ENCODE data around the gene TMEM11.
"Not testable (repeated sequence)": the region's sequence is repeated elsewhere in the genome, so short reads cannot be mapped to it uniquely, and the experiment has no call there.

Gene TMEM11

GRCh38 chr17:21231533-21231932, 17.6 kb upstream of the TMEM11 start:
- TF ChIP-seq, protein P1, sequence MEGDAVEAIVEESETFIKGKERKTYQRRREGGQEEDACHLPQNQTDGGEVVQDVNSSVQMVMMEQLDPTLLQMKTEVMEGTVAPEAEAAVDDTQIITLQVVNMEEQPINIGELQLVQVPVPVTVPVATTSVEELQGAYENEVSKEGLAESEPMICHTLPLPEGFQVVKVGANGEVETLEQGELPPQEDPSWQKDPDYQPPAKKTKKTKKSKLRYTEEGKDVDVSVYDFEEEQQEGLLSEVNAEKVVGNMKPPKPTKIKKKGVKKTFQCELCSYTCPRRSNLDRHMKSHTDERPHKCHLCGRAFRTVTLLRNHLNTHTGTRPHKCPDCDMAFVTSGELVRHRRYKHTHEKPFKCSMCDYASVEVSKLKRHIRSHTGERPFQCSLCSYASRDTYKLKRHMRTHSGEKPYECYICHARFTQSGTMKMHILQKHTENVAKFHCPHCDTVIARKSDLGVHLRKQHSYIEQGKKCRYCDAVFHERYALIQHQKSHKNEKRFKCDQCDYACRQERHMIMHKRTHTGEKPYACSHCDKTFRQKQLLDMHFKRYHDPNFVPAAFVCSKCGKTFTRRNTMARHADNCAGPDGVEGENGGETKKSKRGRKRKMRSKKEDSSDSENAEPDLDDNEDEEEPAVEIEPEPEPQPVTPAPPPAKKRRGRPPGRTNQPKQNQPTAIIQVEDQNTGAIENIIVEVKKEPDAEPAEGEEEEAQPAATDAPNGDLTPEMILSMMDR (IDR thresholded peaks at IDR 0.05; ENCODE audit: extremely low read depth, missing control alignments), result no peak

DNA sequence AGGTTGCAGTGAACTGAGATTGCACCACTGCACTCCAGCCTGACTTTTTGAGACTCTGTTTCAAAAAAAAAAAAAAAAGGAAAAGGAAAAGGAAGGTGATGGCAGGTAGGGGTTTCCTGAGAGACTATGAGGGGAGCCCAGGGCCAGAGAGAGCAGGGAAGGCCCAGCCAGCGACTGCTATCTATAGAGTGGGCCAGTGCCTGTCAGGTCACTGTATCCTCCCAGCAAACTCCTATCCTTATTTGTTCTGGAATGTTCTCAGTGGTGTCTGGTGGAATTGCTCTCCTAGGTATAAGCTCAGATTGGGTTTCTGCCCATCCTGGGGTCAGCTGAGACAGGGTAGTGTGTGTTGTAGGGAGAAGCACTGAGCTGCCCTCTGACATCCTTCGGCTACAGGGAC, 14.9 kb upstream of the TMEM11 start:
- TF ChIP-seq, protein P1 (IDR thresholded peaks at IDR 0.05; ENCODE audit: extremely low read depth, missing control alignments), result no peak
- no peak for DNase-seq (ENCODE audit: low spot score)

More at GRCh38 chr17:21231533-21231932, 17.6 kb upstream of the TMEM11 start:
- no peak for DNase-seq (ENCODE audit: low spot score)

DNA sequence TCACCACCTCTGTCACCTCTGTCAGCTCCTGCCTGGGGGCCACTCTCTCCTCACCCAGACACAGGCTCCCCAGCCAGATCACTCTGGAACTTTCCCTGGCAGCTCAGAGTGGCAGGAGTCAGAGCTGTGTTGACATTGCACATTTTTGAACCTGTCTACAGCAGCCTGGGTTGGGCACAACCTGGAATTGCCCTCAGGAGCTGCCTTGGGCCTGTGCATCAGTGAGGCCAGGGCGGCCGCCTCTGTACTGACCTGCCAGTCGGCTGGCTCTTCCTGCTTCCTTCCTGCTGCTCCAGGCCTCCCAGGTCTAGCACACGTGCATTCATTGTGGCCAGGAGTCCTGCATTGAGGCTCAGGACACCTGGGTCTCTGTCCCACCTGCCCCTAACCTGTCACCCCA, 14.2 kb upstream of the TMEM11 start:
- no peak for DNase-seq (ENCODE audit: low spot score)
- TF ChIP-seq, protein P1 (IDR thresholded peaks at IDR 0.05; ENCODE audit: extremely low read depth, missing control alignments), result no peak

- DNase-seq (ENCODE audit: low spot score), result not testable (repeated sequence)
Observed at GRCh38 chr17:21227277-21227676, 13.3 kb upstream of the TMEM11 start.

- TF ChIP-seq, protein P1 (IDR thresholded peaks at IDR 0.05; ENCODE audit: extremely low read depth, missing control alignments), result no peak
- no peak for DNase-seq (ENCODE audit: low spot score)
Observed at GRCh38 chr17:21223086-21223485, 9.1 kb upstream of the TMEM11 start.

DNA sequence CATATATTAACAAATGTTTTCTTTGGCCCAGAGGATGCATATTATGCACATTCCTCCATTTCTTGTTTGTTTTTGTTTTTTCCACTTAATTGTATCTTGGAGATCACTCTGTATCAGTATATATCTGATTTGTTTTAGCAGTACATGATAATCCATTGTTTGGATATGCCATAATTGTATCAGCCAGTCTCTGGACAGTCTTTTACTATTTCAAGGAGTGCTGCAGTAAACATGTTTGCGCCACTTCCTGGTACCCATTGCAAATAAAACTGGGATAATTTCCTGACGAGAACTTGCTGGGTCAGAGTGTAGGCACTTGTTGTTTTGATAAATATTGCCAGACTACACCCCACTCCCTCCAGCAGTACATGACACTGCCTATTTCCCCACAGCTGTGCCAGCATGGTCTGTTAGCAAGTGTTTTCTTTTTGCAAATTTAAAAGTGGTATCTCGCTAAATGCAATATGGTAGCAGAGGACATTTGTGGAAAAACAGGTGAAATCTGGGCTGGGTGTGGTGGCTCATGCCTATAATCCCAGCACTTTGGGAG, 4.9 kb upstream of the TMEM11 start:
- TF ChIP-seq, protein P1 (IDR thresholded peaks at IDR 0.05; ENCODE audit: extremely low read depth, missing control alignments), result no peak
- DNase-seq (ENCODE audit: low spot score), result no peak

- no peak for DNase-seq (ENCODE audit: low spot score)
- TF ChIP-seq, protein P1 (IDR thresholded peaks at IDR 0.05; ENCODE audit: extremely low read depth, missing control alignments), result no peak
Observed at GRCh38 chr17:21218101-21218500, 4.1 kb upstream of the TMEM11 start.

DNA sequence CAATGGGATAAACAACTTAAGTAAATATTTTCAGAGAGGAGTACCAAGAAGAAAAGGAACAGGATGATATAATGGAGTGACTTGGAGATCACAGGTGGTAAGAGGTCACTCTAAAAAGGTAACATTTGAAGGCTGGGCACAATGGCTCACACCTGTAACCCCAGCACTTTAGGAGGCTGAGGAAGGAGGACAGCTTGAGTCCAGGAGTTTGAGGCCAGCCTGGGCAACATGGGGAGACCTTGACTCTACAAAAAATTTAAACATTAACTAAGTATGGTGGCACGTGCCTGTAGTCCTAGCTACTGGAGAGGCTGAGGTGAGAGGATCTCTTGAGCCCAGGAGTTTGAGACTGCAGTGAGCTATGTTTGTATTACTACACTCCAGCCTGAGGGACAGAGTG, 3.4 kb upstream of the TMEM11 start:
- TF ChIP-seq, protein P1 (IDR thresholded peaks at IDR 0.05; ENCODE audit: extremely low read depth, missing control alignments), result no peak

More for the DNA sequence above, 3.4 kb upstream of the TMEM11 start:
- no peak for DNase-seq (ENCODE audit: low spot score)
